Spleen (tissue), 11 donors: ENCODE results near the gene PTPRO. TPM values are rescaled to one million over a fixed set of nuclear protein-coding genes. Genes with fewer than 3 reads are reported as not detected.
A peak's percentile ranks its signal among the peaks of the same experiment; 100 is the strongest.

Source experiments
- DNase-seq: peaks from one replicate; pipeline ENCODE4 v3.0.0-alpha.2; 2020
- H3K27ac ChIP-seq, 8 donors: fragments of 200-600 bp; sonication (generic) in 7 of 8; 1 replicate in 4 of 8; 2 replicates in 4 of 8; pipeline versions ENCODE4 v1.5.0 to v1.8.0; 2016 to 2021; ENCODE audit warnings: inconsistent platforms in 4 of 8, mild to moderate bottlenecking in 4 of 8, moderate library complexity in 1 of 8
- H3K27me3 ChIP-seq, 7 donors: fragments of 200-600 bp; sonication (generic) in 6 of 7; replicated peaks in 1 of 7; 1 replicate in 4 of 7; 2 replicates in 3 of 7; pipeline versions ENCODE4 v1.5.0 to v1.8.0; 2016 to 2021; ENCODE audit warnings: inconsistent platforms in 3 of 7, mild to moderate bottlenecking in 1 of 7
- H3K36me3 ChIP-seq, 6 donors: fragments of 200-600 bp; sonication (generic) in 5 of 6; 1 replicate in 4 of 6; 2 replicates in 2 of 6; pipeline versions ENCODE4 v1.5.0 to v1.8.0; 2016 to 2021; ENCODE audit warnings: inconsistent platforms in 2 of 6
- H3K4me1 ChIP-seq, 6 donors: fragments of 200-600 bp; sonication (generic) in 5 of 6; 1 replicate in 3 of 6; 2 replicates in 3 of 6; pipeline versions ENCODE4 v1.5.0 to v1.8.0; 2016 to 2021; ENCODE audit warnings: inconsistent platforms in 3 of 6
- H3K4me3 ChIP-seq, 8 donors: fragments of 200-600 bp; sonication (generic) in 7 of 8; 1 replicate in 4 of 8; 2 replicates in 4 of 8; pipeline versions ENCODE4 v1.5.0 to v1.8.0; 2016 to 2021; ENCODE audit warnings: inconsistent platforms in 4 of 8, mild to moderate bottlenecking in 4 of 8, moderate library complexity in 2 of 8
- H3K9me3 ChIP-seq, 8 donors: fragments of 200-600 bp; sonication (generic) in 7 of 8; 1 replicate in 4 of 8; 2 replicates in 4 of 8; pipeline versions ENCODE4 v1.5.0 to v1.8.0; 2016 to 2021; ENCODE audit warnings: inconsistent platforms in 4 of 8
- CTCF ChIP-seq, 11 experiments: fragments of 200-600 bp in 7 of 11; fragments of 450-650 bp in 4 of 11; sonication (generic) in 4 of 11; IDR thresholded peaks in 8 of 11; conservative IDR thresholded peaks in 3 of 11; 1 replicate in 7 of 11; 2 replicates in 4 of 11; pipeline versions ENCODE4 v1.4.0 to v1.8.0; 2016 to 2021; ENCODE audit warnings: antibody characterized with exemption in 11 of 11, inconsistent platforms in 4 of 11, mild to moderate bottlenecking in 1 of 11
- POLR2A ChIP-seq, 3 donors: fragments of 450-650 bp; IDR thresholded peaks; one replicate each; pipeline ENCODE4 v1.5.1; 2017; ENCODE audit warnings: antibody characterized with exemption in 3 of 3, mild to moderate bottlenecking in 1 of 3
- POLR2AphosphoS5 ChIP-seq, 3 donors: sonication (generic); formaldehyde crosslinking; IDR thresholded peaks; one replicate each; pipeline ENCODE4 v1.5.1; 2017; ENCODE audit warnings: antibody characterized with exemption in 3 of 3
- WGBS, 5 donors: extraction: QIAGEN DNeasy Blood & Tissue Kit in 3 of 5; methylation state at CpG; one replicate each; pipeline versions ENCODE4 v1.1.5 to v1.1.7; 2013 to 2018; 5-methylcytosine and 5-hydroxymethylcytosine counted together
- intact Hi-C: fragments of 100-400 bp; cut with DNase I; formaldehyde crosslinking; loops from one replicate; pipeline ENCODE4 v1.15.0; 2023; ENCODE audit warnings: low total_unique reads
- polyA plus RNA-seq, 3 donors: library from polyadenylated mRNA; stranded (reverse); fragments of 200-250 nt; gene quantifications; one replicate each; pipeline ENCODE4 v1.2.1, GENCODE V29; 2013
- total RNA-seq, 7 donors: library from RNA; depleted of rRNA in 3 of 7; stranded (reverse); fragments of >200 nt in 3 of 7; fragmentation: NEBNext Ultra II Directional in 4 of 7; extraction: Animal tissue kit (Norgen Biotek cat#: 25700) in 4 of 7; gene quantifications; one replicate each; pipeline versions ENCODE4 v1.1.0 to v1.2.1, GENCODE V29; 2016 to 2021
- donor health status: healthy with polysubstance abuse.
- donor health status: DM: no; HTN: no; CAD: no; lungs with moderate emphysema.
- donor health status: DM: no; HTN: no; CAD: no.
- donor health status: Bipolar disorder and iron deficiency.
- donor health status: healthy.
- donor health status: DM: no; HTN: no; CAD: no.
- donor health status: DM: yes; HTN: yes; CAD: no.

PTPRO gene
- total and polyA plus RNA-seq, 10 donors: 2.3 to 12.2 (median 5.6) TPM

DNA sequence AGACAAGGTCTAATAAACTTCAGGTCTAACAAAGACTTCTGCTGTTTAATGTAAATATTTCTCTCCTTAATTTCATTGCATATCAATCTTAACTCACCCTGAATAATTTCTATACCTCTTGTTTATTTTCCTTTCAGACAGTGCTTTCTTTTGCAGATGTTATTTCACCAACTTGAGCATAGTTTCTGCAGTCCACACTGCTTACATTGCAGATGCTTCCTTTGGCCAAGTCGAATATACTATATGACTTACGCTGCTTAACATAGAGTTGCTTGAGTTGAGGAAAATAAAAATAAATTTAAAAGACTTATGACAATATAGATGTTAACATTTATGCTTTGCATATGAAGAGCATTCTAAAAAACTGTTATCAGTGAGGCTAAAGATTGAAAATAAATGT is 217.7 kb downstream of the PTPRO start:
- no peaks in the 10 kb centered on the region for H3K27me3 ChIP-seq
- H3K27ac ChIP-seq: no peak overlapping the region
- intact Hi-C loops: no loop called here
- no peak for DNase-seq
- TF ChIP-seq POLR2AphosphoS5 (IDR thresholded peaks at IDR 0.05) (no peak), POLR2A (IDR thresholded peaks at IDR 0.05) (no peak), CTCF (IDR thresholded peaks at IDR 0.05 in 8 of 11, conservative IDR thresholded peaks at IDR 0.05 in 3 of 11) (no peak)
- H3K4me3 ChIP-seq: no peak overlapping the region
- WGBS, 5 donors: 81 to 91% (median 85%) methylated on average over 2 of the region's 2 CpGs
- H3K9me3 ChIP-seq: no peaks in the 10 kb centered on the region
- H3K4me1 ChIP-seq: peaks cover 0 to 13% (median 3%) of the 10 kb centered on the region in 6 donors
- no peaks in the 10 kb centered on the region for H3K36me3 ChIP-seq

DNA sequence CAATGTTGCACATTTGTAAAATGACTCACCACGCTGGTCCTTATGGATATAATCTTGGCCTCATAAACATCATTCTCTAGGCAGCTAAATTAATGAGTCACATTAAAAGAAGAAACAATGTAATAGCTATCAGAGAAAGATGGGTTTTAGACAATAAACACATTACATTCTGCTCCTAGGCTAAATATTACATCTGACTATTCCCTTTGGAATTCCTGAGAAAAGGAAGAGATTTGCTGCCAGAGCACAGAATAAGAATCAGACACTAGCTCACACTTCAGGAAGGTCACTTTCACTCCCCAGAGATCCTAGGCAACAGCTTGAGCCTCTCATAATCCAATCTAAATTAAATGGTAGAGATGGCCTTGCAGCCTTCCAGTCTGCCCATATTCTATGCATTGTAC is 218.2 kb downstream of the PTPRO start:
- Histone ChIP-seq H3K36me3 (no peaks in the 10 kb centered on the region), H3K4me3 (no peak overlapping the region), H3K27ac (no peak overlapping the region), H3K27me3 (no peaks in the 10 kb centered on the region), H3K9me3 (no peaks in the 10 kb centered on the region), H3K4me1 (peaks cover 1 to 15% (median 6%) of the 10 kb centered on the region in 6 donors)
- DNase-seq: no peak
- WGBS, 5 donors: 74 to 98% (median 92%) methylated on average over 1 of the region's 1 CpG
- intact Hi-C loops: no loop called here
- no peak for TF ChIP-seq POLR2A (IDR thresholded peaks at IDR 0.05)
- TF ChIP-seq CTCF (IDR thresholded peaks at IDR 0.05 in 8 of 11, conservative IDR thresholded peaks at IDR 0.05 in 3 of 11): no peak
- no peak for TF ChIP-seq POLR2AphosphoS5 (IDR thresholded peaks at IDR 0.05)

DNA sequence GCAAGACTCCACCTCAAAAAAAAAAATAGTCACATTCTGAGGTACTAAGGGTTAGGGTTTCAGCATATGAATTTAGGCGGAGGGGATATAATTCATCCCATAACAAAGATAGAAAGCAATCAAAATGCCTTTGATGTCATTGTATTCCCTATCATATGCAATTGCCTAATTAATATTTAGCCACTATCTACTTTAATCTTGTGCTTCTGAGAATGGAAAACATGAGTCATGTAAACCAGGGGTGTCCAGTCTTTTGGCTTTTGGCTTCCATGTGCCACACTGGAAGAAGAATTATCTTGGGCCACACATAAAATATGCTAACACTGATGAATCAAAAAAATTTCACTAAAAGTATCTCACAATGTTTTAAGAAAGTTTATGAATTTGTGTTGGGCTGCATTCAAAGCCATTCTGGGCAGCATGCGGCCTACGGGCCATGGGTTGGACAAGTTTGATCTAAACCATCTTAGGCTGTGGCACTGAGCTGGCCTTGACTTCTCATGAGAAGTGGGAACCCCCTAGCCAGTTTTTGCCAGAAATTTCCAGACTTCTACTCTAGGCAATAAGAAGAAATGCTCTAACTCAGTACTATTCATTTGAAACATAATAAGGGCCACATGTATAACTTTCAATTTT is 219.8 kb downstream of the PTPRO start:
- intact Hi-C loops: no loop called here
- Histone ChIP-seq H3K4me1 (peaks cover 4 to 29% (median 12%) of the 10 kb centered on the region in 6 donors), H3K9me3 (no peaks in the 10 kb centered on the region), H3K36me3 (no peaks in the 10 kb centered on the region), H3K27me3 (no peaks in the 10 kb centered on the region), H3K4me3 (no peak overlapping the region), H3K27ac (no peak overlapping the region)
- 95 to 99% (median 97%) methylated on average over 3 of the region's 3 CpGs for WGBS, 5 donors
- no peak for DNase-seq
- TF ChIP-seq POLR2AphosphoS5 (IDR thresholded peaks at IDR 0.05): no peak
- no peak for TF ChIP-seq POLR2A (IDR thresholded peaks at IDR 0.05)
- no peak for TF ChIP-seq CTCF (IDR thresholded peaks at IDR 0.05 in 8 of 11, conservative IDR thresholded peaks at IDR 0.05 in 3 of 11)

GRCh38 chr12:15543347-15543746 is 221.0 kb downstream of the PTPRO start:
- H3K36me3 ChIP-seq: no peaks in the 10 kb centered on the region
- no peak overlapping the region for H3K4me3 ChIP-seq
- TF ChIP-seq POLR2AphosphoS5 (IDR thresholded peaks at IDR 0.05) (no peak), CTCF (IDR thresholded peaks at IDR 0.05 in 8 of 11, conservative IDR thresholded peaks at IDR 0.05 in 3 of 11) (no peak), POLR2A (IDR thresholded peaks at IDR 0.05) (no peak)
- intact Hi-C loops: no loop called here
- no peak for DNase-seq
- H3K27me3 ChIP-seq: no peaks in the 10 kb centered on the region
- 71 to 94% (median 85%) methylated on average over 3 of the region's 3 CpGs for WGBS, 5 donors
- H3K4me1 ChIP-seq: peaks cover 4 to 39% (median 22%) of the 10 kb centered on the region in 6 donors
- peak overlapping the region in 1 of 8 donors; percentile 84 for H3K27ac ChIP-seq
- H3K9me3 ChIP-seq: no peaks in the 10 kb centered on the region
